HG03457 (cell line): ENCODE measurements around the gene BACH1.

Source experiments
- ATAC-seq: cut with Tn5 transposase; IDR thresholded peaks from one replicate; pipeline ENCODE4 v1.9.1; 2021; ENCODE audit warnings: moderate number of reproducible peaks; ENCODE audit not compliant: unreplicated experiment

The BACH1 gene

DNA sequence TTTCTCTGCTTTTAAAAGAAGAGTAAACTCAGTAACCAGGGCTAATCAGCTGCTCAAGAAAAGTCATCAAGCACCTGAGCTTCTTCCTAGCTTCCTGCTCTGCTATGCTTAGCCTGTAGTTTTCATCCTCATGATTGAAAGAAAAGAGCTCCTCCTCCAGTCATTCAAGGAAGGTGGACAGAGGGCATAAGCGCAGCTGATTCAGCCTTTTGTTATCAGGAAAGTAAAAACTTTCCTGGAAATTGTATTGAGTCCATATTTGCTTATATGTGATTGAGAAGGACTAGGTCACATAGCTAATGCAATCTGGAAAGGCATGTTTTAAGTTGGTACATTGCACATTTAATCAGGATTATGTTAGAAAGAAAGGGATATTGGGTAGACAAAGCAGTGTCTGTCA lies 8.5 kb upstream of the BACH1 start:
- ATAC-seq, result no peak

DNA sequence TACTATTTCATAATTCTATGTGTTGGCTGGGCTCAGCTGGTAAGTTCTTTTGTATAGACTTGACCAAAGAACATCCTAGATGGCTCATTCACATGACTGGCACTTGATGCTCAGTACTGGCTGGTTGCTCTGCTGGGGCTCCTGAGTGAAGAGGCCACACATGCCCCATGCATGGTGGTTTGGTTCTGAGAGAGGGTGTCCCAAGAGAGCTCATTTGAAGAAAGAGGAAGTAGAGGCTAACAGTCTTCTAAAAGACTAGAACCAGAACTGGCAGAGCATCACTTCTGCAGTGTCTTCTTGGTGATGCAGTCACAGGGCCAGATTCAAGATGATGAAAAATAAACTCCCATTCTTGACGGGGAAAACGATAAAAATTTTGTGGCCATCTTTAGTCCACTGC lies 5.2 kb upstream of the BACH1 start:
- peak; percentile 85 for ATAC-seq

DNA sequence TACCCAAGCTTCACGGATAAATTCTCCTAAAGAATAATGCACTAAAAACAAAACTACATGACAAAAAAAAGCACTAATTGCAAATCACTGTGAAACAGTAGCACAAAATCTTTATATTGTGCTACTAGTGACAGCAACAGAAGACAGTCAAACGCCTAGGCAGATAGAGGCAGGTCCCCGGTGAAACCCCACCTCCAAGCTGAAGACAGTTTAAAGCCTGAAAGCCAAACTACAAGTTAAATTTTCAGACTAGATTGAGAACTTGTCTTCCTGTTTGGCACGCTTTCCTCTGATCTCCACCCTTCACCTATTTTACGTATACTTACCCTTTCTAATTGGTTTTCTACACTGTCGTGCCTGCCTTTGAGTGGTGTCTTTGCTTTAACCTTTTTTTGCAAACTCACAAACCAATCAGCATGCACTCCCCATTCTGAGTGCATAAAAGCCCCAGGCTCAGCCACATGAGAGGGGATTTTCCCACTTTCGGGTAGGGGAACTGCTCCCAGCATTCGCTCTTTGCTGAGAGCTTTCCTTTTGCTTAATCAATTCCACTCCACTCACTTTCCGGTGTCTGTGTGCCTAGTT lies 3.6 kb upstream of the BACH1 start:
- ATAC-seq, result no peak

DNA sequence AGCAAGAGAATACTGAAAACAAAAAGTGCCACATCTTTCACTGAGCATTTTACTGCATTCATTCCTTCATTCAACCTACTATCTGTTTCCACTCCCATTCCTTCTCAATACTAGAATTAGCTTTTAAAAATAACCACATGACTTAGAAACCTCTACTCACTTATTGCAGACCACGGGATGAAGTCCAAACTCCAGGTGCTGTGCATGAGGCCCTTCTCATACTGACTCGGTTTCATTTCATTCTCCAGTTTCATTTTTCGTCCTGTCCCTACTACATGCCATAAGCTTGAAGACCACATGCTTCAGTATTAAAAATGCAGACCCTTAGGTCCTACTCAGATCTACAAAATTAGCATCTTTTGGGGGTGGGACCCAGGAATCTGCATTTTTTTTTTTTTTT lies 2.3 kb upstream of the BACH1 start:
- no peak for ATAC-seq

DNA sequence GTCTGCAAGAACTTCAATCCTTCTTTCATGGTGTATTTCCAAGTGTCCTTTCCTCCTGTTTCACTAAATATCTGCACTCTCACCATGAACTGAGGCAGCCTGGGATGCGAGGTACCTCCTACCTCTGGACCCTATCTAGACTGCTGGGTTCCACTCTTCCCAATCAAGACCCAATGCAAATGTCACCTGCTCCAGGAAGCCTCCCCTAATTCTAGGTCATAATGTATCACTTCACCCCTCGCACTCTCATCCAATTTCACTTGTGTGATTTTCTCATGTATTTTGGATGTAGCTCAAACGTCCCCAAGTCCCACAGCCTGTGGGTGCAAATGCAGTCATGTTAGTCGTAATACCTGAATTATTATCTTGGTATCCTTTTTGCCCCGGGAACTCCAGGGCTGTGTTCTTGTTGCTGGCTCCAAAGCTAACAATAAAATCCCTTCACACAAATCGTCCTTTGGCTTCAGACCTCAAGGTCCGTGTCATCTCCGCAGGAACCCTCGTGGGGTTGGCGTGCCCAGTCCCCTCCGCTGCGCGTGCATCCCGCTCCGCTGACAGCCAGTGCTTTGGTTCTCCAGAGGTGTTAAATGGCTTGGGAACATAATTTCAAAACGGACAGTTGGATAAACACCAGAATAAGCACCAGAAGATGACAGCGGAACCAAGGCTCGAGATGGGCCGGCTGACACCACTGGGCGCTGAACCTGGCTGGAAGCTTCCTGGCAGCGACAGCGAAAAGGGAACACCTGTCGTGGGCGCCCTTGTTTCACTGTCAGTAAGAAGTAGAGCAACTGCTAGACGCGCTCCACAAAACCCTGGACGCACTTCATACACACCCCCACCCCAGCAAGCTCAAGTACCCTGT lies 1.0 kb upstream of the BACH1 start:
- ATAC-seq, result no peak

DNA sequence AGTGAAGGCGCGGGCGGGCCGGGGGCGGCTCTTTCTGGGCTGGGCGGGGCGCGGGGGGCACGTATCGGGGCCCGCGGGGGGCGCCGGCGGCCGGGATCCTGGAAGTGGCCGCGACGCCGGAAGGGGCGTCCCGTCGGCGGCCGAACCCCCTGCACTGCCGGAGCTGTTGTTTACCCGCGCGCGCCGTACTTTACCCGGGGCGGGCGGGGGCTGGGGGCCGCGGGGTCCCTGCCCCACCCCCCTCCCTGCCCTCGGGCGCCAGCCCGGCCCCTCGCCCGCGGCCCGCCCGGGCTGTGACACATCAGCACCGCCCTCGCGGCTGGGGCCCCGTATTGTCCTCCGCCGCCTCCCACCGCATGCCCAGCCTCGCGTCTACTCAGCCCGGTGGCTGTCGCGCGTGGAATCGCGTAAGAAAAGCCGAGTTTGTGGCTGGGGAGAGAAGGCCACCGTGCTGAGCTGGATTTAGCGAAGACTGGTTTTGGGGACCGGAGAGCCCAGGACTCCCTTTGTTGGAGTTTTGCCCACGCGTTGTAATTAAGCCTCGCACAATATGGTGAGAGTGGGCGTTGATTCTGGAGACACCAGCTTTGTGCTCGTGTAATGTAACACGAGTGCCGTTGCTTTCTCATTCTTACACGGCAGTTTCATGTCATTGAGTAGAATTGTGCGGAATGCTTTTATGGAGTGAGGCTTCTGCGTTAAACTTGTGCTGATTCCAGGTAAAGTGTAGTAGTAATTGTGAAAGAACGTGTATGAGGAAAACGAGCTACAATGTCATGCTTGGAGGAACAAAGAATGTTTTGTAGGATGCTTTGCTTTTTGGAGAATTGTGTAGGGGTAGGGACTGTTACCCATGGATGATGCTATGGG lies 559 bp downstream of the BACH1 start:
- peak; percentile 4 for ATAC-seq

DNA sequence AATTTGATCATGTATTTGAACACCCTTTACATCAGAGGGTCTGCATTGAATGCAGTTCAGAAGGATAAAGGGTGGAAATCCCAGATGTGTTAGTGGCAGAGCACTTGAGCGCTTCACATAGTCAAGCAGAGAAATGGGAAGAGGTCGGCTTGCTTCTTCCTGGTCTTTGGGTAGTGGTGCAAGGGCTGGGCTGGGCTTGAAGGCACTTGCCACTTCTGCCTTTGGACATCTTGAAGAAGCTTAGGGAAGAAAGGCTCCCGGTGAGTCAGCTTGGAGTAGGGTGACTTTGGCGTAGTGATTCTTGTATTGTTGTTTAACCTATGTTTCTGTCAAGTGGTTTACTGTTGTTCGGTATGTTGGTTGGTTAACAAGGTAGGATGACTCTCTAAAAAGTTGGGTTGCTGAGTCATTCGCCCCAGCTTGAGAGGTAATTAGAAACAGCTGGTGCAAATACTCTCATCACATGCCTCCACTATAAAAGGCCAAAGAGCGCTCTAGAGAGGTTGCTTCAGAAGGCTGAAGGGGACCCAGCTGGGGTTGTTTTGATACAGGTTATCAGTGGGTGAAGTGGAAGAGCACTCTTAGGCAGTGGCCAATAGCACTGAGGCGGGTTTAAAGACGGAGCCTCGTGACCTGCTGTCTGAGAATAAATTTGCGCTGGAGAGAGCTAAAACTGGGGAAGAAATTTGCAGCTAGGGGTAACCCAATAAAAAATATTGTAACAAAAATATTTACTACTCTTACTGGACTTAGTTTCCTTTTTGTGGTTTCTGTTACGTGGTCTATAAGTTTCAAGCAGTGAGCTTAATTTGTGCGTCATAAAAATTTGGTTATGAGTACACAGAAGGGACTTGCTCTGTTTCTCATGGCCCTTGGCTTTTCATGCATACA lies 1.4 kb downstream of the BACH1 start:
- peak; percentile 69 for ATAC-seq

DNA sequence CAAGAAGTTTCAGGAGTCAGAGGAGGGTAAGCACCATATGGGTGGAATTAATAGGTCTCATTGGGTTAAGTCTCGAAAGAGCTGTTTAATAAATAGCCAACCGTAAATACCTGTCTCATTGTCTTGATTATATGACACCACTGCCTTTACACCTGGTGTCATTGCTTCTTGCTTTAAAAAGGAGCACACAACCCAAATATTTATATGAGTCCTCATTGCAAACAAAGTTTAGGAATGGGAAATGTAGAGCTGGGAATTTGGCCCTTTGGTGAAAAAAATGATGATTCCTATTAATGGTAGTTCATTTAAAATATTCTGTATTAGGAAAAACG lies 2.1 kb downstream of the BACH1 start:
- no peak for ATAC-seq

DNA sequence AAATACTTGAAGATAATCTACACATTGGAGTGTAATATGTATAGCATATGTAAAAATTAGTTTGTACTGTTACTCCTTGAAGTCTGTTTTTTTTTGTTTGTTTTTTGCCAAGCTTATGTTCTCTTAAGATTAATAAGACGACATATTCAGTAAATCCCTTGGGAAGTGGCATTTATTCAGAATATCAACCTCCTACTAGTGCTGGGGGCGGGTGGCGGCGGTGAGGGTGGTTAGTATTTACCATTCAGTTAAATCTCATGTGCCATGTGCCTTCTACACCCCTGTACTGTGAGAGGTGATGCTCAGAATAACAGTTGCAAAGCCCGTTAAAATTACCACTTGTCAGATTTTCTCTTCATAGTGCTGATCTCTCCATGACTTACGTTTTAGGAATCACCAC lies 3.0 kb downstream of the BACH1 start:
- ATAC-seq, result no peak

DNA sequence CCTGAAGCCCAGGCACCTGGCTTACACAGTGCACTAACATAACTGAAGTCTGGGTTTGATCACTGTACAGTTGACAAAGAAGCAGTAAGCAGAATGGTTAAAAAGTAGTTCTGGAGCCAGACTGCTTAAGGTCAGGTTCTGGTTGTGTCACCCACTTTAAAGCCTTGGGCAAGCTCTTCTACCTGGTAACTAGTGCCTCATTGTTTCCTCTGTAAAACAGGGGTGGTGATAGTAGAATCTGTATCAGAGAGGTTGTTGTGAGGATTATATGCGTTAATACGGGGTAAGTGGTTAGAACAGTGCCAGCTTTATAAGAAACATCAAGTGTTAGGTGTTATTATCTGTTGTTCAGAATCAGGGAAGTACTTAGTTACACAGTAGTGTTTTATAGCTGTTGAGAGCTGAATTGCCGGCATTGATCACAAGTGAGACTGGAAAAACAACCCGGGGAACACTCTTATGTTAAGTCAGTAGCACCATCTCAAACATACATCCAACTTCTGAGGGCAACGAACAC lies 3.7 kb downstream of the BACH1 start:
- ATAC-seq, result no peak

DNA sequence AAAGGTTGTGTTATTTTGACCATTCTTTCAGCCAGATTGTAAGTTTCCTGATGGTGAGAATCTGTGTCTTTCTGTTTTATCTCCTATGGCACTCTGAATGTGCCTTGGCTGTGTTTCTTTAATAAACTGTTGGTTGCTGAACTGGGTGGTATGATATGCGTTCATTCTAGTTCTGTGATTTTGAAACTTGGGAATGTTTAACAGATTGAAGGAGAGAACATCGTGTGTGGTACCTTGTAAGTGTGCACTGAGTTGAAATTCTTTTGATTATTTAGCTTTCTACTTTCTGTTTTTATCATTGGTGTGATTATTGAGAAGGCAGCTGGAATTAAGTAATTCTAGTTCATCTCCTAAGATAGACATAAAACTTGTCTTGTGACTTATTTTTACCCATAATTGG lies 4.6 kb downstream of the BACH1 start:
- ATAC-seq, result no peak

DNA sequence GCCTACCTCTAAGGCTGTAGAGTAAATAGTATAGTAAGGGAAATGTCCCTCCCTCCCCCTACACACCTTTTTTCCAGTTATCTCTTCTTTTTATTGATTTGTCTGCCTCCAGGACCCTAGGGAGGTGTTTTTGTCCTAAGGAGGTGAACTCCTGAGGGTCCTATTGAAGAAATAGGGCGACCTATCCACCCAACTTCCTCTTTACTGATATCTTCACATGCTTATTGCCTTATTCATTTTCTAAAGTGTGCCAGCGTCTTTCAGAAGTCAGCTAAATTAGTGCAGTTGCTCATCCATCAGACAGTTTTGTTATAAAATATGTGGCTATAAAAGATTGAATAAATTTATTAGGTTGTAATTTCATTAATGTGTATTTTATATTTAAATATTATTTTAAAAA lies 5.9 kb downstream of the BACH1 start:
- ATAC-seq, result no peak

DNA sequence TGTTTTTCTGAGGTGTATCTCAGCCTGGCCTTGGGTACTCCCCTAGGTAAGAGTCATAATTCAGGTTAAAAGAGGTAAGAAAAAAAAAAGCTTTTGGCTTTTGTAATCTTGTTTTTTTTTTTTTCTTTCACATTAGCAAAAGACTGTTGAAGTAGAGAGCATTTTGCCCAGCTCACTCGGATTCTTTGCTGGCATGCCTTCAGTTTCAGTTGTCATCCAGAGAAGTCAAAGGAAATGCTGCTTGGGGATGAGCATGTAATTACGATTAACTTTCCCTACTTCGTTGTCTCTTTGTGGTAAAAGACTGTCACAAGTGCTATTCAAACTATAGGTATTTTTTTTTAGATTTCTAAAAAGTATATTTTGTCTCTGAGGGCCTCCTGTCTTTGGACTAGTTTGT lies 6.3 kb downstream of the BACH1 start:
- ATAC-seq, result no peak

DNA sequence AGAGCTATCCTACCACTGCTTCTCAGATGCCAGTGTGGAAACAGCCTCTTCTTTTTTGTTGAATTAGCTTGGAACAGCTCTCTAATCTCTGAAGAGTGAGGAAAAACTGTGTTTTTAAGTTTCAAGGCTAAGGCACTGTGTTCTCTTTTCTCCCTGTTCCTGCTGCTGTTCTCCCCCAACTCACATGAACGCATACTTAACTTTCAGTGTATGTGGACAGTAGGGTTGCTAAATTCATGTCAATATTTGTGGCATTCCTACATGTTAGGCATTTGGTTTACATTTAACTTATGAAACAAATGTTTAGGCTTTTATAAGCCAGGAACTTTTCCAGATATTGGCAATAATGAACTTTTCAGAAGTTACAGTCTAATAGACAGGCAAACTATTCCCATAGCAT lies 6.8 kb downstream of the BACH1 start:
- no peak for ATAC-seq

DNA sequence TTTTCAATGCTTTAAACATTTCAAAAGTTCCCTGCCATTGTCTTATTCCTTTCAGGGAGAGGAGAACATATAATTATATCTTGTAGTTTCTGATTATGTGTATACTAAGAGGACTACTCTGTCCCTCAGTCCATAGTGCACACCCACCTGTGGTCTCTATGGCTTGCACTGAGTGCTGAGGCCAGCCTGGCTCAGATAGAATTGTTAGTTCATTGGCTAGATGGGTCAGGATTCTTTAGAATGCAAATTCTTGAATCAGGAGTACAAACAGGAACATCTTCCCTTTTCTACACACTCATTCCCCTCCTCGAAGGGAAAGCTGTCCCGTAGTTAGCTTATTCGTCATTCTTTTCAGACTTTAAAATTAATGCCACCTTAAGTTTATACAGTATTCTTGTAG lies 8.2 kb downstream of the BACH1 start:
- no peak for ATAC-seq

DNA sequence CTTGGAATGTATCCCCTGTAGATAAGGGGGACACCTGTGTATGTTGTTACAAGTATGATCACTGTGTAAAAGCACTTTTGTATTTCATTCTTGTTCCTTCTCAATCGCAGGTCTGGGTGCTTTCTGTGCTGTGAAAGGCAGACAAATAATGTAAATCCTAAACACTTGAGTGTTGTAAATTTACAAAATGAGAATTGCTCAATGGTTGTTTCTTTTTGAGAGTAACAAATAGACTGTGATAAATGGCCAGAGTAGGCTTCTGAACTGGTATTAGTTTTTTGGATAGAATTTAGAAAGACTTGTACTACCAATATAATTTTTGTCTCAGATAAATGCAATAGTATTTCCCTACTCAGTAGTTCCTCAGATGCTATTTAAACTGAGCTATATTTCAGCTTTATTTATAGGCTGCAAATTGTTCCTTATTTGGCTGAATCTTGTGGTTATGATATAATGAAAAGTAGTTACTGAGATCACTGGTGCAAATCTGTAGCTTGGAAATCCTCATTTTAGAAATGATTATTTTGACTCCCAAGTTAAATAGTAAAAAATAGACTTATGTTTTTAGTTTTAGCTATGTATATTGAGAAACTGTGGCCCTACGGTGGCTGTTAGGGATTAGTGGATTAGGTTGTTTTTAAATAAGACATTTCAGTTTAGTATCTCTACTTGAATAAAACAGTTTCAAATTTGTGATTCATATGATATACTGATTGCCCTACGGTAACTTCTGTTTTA lies 9.2 kb downstream of the BACH1 start:
- no peak for ATAC-seq

DNA sequence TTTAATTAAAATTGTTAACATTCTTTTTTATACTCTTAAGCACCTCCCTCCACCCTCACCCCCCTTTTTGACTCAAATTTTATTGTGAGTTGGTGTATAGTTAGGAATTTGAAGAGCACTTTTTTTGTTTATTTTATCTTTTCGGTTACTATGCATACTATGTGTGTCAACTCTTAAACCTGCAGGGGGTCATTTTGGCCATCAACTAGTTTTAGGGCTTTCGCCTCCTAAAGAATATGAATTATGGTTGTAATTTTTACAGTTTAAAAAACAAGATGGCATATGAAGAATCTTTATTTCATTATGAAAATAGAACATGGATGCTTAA lies 9.7 kb downstream of the BACH1 start:
- no peak for ATAC-seq

DNA sequence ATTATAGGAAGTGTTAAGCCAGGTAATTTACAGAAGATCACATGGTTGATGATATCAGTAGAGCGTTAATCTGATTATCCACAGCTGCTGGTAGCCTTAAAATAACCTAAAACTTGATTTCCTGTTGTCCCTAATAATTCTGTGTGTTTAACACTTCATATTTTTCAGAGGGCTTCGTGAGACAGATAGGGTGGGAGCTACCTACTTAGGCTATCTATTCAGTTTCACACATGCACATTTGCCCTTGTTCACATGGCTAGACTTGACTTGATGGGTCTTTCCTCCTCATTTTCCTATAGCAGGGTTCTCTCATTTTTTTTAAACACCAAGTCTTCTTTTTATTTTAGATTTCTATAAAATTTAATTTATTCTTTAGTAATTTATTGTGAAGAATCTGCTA lies 11.0 kb downstream of the BACH1 start:
- ATAC-seq, result no peak

DNA sequence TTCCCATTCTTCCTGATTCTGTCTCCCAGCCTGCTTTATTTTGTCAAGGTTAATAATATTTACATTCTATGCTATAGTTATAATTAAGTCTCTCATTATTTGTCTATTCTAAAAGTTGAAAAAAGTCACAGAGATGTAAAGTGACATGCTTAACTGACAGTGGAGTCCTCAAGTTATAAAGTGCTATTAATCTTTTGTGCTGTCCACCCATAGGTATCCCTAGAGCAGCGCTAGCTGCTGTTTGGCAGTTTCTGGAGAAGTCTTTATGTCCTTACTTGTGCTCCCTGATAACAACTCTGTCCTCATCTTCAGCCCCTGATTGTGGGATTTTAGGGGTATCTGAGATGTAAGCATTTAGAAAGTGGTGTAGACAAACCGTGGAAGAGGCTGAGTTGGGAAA lies 13.1 kb downstream of the BACH1 start:
- ATAC-seq, result no peak

DNA sequence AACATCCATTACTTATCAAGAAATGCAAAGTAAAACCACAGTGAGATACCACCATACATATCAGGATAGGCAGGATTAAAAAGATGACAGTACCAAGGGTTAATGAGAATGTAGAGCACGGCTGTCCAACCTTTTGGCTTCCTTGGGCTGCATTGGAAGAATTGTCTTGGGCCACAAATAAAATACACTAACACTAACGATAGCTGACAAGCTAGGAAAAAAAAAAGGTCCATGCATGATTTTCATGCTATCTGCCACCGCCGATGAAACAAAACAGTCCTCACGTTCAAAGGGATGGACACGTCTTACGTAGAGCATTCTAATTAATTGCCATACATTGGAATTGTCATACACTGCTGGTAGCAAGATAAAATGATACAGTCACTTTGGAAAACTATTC lies 14.3 kb downstream of the BACH1 start:
- no peak for ATAC-seq
